ENCODE measurements around the gene SLBP. TPM values are rescaled to one million over a fixed set of nuclear protein-coding genes. Genes with fewer than 3 reads are reported as not detected.

Gene SLBP
- total and polyA plus RNA-seq, 2 donors (not counting 3 experiments of a cell fraction or from before 2014, with no cell fraction given): 48.3 to 63.1 TPM

- CTCF ChIA-PET: no interaction called here
- Histone ChIP-seq H3K4me2 (ENCODE audit: insufficient read depth, low read length) (no peak overlapping the region), H2AFZ (ENCODE audit: low read depth, low read length) (no peak overlapping the region), H3K9me1 (replicated peaks; ENCODE audit: control insufficient read depth, extremely low read depth, insufficient read depth, low read length) (no peaks in the 10 kb centered on the region), H3K4me1 (ENCODE audit: control insufficient read depth, extremely low read depth, insufficient read depth, low read length) (peaks cover 10% of the 10 kb centered on the region), H4K20me1 (replicated peaks; ENCODE audit: control insufficient read depth, extremely low read depth, insufficient read depth, low read length) (no peaks in the 10 kb centered on the region), H3K4me3 (replicated peaks in 1 of 3; ENCODE audit: insufficient read depth in 1 of 3, low read depth in 1 of 3, low read length in 3 of 3) (no peak overlapping the region), H3K27ac (ENCODE audit: insufficient read depth, low read depth, low read length) (no peak overlapping the region), H3K9me3 (replicated peaks; ENCODE audit: control insufficient read depth, insufficient read depth, low read length) (no peaks in the 10 kb centered on the region), H3K9ac (replicated peaks; ENCODE audit: extremely low read depth, insufficient read depth, low read length) (no peak overlapping the region), H3K27me3 (ENCODE audit: control insufficient read depth in 2 of 2, insufficient read depth in 2 of 2, low read length in 2 of 2) (no peaks in the 10 kb centered on the region), H3K79me2 (ENCODE audit: control insufficient read depth, insufficient read depth, low read length) (no peaks in the 10 kb centered on the region), H3K36me3 (ENCODE audit: control insufficient read depth in 2 of 2, extremely low read depth in 1 of 2, insufficient read depth in 2 of 2, low read length in 2 of 2) (peaks cover 0 to 2% of the 10 kb centered on the region in 2 experiments)
- TF ChIP-seq MYC (IDR thresholded peaks at IDR 0.05; ENCODE audit: low read depth, low read length): no peak
- TF ChIP-seq POLR2A (IDR thresholded peaks at IDR 0.05; ENCODE audit: low read depth, low read length): no peak
- TF ChIP-seq FOS (IDR thresholded peaks at IDR 0.05; ENCODE audit: borderline replicate concordance, insufficient read depth, low read length): no peak
- no peak for TF ChIP-seq CTCF (IDR thresholded peaks at IDR 0.05; ENCODE audit: extremely low read depth in 1 of 2, insufficient read depth in 1 of 2, low read depth in 1 of 2, low read length in 2 of 2)
- TF ChIP-seq GATA2 (IDR thresholded peaks at IDR 0.05; ENCODE audit: insufficient read depth, insufficient read length, low read depth, low read length): no peak
- TF ChIP-seq EZH2 (IDR thresholded peaks at IDR 0.05; ENCODE audit: borderline replicate concordance, low read depth, low read length, severe bottlenecking): no peak
- TF ChIP-seq POLR2AphosphoS5 (IDR thresholded peaks at IDR 0.05; ENCODE audit: insufficient read depth, low read depth, low read length): no peak
- no peak for TF ChIP-seq JUN (IDR thresholded peaks at IDR 0.05; ENCODE audit: borderline replicate concordance, insufficient read depth, insufficient read length, low read depth)
- no peak for TF ChIP-seq MAX (IDR thresholded peaks at IDR 0.05; ENCODE audit: insufficient read depth, insufficient read length)
- BruUV-seq (replicated peaks): no TSS peak
- intact Hi-C loops (cut with micrococcal nuclease) (loop anchor here (2.0 kb wide), 1 partner anchor 27 kb away; the partner anchor contains the start of gene SLBP), dilution Hi-C loops (cut with MboI; ENCODE audit: extremely low pct_ligation_motif_present, low sequenced_read_pairs) (no loop called here)
- DNase-seq (ENCODE audit: low read depth, low spot score): no peak
- POLR2A ChIA-PET: no interaction called here
- no peak for FAIRE-seq
Observed at GRCh38 chr4:1685235-1686150, 26.6 kb downstream of the SLBP start.

Measured in endothelial cell of umbilical vein (primary cell).